WTC11 (cell line): Measurements from ENCODE around the gene CDK3.

ENCODE experiments used
- CBFB ChIP-seq: sonication (generic); formaldehyde crosslinking; IDR thresholded peaks from 2 replicates; pipeline ENCODE4 v1.8.1; 2022; ENCODE audit warnings: mild to moderate bottlenecking, low read depth, missing genetic modification reagents
- CTCF ChIP-seq: fragments of 200-600 bp; IDR thresholded peaks from 2 replicates; pipeline ENCODE4 v1.8.0; 2022; ENCODE audit warnings: antibody characterized with exemption
- ETV6 ChIP-seq: sonication (generic); formaldehyde crosslinking; IDR thresholded peaks from 2 replicates; pipeline ENCODE4 v1.8.1; 2022; ENCODE audit warnings: mild to moderate bottlenecking, missing genetic modification reagents
- MXD4 ChIP-seq: fragments of 250-450 bp; sonication (Bioruptor Pico); IDR thresholded peaks from 2 replicates; pipeline ENCODE4 v1.8.0; 2021; ENCODE audit warnings: mild to moderate bottlenecking, moderate library complexity, borderline replicate concordance
- NFYB ChIP-seq: sonication (generic); formaldehyde crosslinking; conservative IDR thresholded peaks from 2 replicates; pipeline ENCODE4 v1.8.0; 2022; ENCODE audit warnings: low read depth, missing genetic modification reagents
- SMAD4 ChIP-seq: sonication (generic); formaldehyde crosslinking; IDR thresholded peaks from 2 replicates; pipeline ENCODE4 v1.8.0; 2022; ENCODE audit warnings: mild to moderate bottlenecking, missing genetic modification reagents
- TCF7 ChIP-seq: sonication (generic); formaldehyde crosslinking; IDR thresholded peaks from 2 replicates; pipeline ENCODE4 v1.8.0; 2022; ENCODE audit warnings: mild to moderate bottlenecking, low read depth, missing genetic modification reagents, moderate library complexity
- USF1 ChIP-seq: sonication (generic); formaldehyde crosslinking; IDR thresholded peaks from 2 replicates; pipeline ENCODE4 v1.8.0; 2022; ENCODE audit warnings: mild to moderate bottlenecking, missing genetic modification reagents

- TF ChIP-seq CTCF (no peak), TCF7 (CRISPR knock-in tag) (no peak), NFYB (CRISPR knock-in tag) (no peak), MXD4 (CRISPR knock-in tag) (no peak), SMAD4 (CRISPR knock-in tag) (no peak), CBFB (CRISPR knock-in tag) (no peak), ETV6 (no peak), USF1 (CRISPR knock-in tag) (no peak)
Observed at GRCh38 chr17:76032780-76033108, 32.1 kb downstream of the CDK3 start.
